Measurements from ENCODE around the gene XRN1.
"Not testable (repeated sequence)": the region's sequence is repeated elsewhere in the genome, so short reads cannot be mapped to it uniquely, and the experiment has no call there.

Gene XRN1

GRCh38 chr3:142355692-142356091 is 92.1 kb downstream of the XRN1 start:
- no peak overlapping the region for H3K27ac ChIP-seq (ENCODE audit: low read depth, low read length)
- no peaks in the 10 kb centered on the region for H3K27me3 ChIP-seq (ENCODE audit: control insufficient read depth, insufficient read depth, low read length)
- H3K36me3 ChIP-seq (ENCODE audit: control insufficient read depth, insufficient read depth, low read length) = peaks cover 27% of the 10 kb centered on the region
- no peak overlapping the region for H3K4me3 ChIP-seq (ENCODE audit: low read length)
- no peak overlapping the region for H3K9ac ChIP-seq (ENCODE audit: low read length)
- no peaks in the 10 kb centered on the region for H3K4me1 ChIP-seq (ENCODE audit: control insufficient read depth, insufficient read depth, low read length)

- no peak overlapping the region for H3K4me3 ChIP-seq (ENCODE audit: low read length)
- no peak overlapping the region for H3K9ac ChIP-seq (ENCODE audit: low read length)
- no peaks in the 10 kb centered on the region for H3K27me3 ChIP-seq (ENCODE audit: control insufficient read depth, insufficient read depth, low read length)
- peaks cover 27% of the 10 kb centered on the region for H3K36me3 ChIP-seq (ENCODE audit: control insufficient read depth, insufficient read depth, low read length)
- H3K27ac ChIP-seq (ENCODE audit: low read depth, low read length) = no peak overlapping the region
- H3K4me1 ChIP-seq (ENCODE audit: control insufficient read depth, insufficient read depth, low read length) = no peaks in the 10 kb centered on the region
Measured at GRCh38 chr3:142354076-142354475, 93.8 kb downstream of the XRN1 start.

GRCh38 chr3:142353571-142353970 is 94.3 kb downstream of the XRN1 start:
- no peaks in the 10 kb centered on the region for H3K27me3 ChIP-seq (ENCODE audit: control insufficient read depth, insufficient read depth, low read length)
- H3K9ac ChIP-seq (ENCODE audit: low read length) = no peak overlapping the region
- no peak overlapping the region for H3K27ac ChIP-seq (ENCODE audit: low read depth, low read length)
- no peaks in the 10 kb centered on the region for H3K4me1 ChIP-seq (ENCODE audit: control insufficient read depth, insufficient read depth, low read length)
- H3K4me3 ChIP-seq (ENCODE audit: low read length) = no peak overlapping the region
- H3K36me3 ChIP-seq (ENCODE audit: control insufficient read depth, insufficient read depth, low read length) = peaks cover 26% of the 10 kb centered on the region

GRCh38 chr3:142352698-142353097 is 95.1 kb downstream of the XRN1 start:
- H3K4me3 ChIP-seq (ENCODE audit: low read length); H3K27ac ChIP-seq (ENCODE audit: low read depth, low read length); H3K4me1 ChIP-seq (ENCODE audit: control insufficient read depth, insufficient read depth, low read length); H3K27me3 ChIP-seq (ENCODE audit: control insufficient read depth, insufficient read depth, low read length); H3K9ac ChIP-seq (ENCODE audit: low read length): not testable (repeated sequence)
- peaks cover 26% of the 10 kb centered on the region for H3K36me3 ChIP-seq (ENCODE audit: control insufficient read depth, insufficient read depth, low read length)

GRCh38 chr3:142348460-142348859 is 99.4 kb downstream of the XRN1 start:
- Histone ChIP-seq H3K27me3 (ENCODE audit: control insufficient read depth, insufficient read depth, low read length) (no peaks in the 10 kb centered on the region), H3K27ac (ENCODE audit: low read depth, low read length) (no peak overlapping the region), H3K9ac (ENCODE audit: low read length) (no peak overlapping the region), H3K4me1 (ENCODE audit: control insufficient read depth, insufficient read depth, low read length) (no peaks in the 10 kb centered on the region), H3K4me3 (ENCODE audit: low read length) (no peak overlapping the region), H3K36me3 (ENCODE audit: control insufficient read depth, insufficient read depth, low read length) (peaks cover 19% of the 10 kb centered on the region)

- Histone ChIP-seq H3K27ac (ENCODE audit: low read depth, low read length) (no peak overlapping the region), H3K4me1 (ENCODE audit: control insufficient read depth, insufficient read depth, low read length) (no peaks in the 10 kb centered on the region), H3K4me3 (ENCODE audit: low read length) (no peak overlapping the region), H3K9ac (ENCODE audit: low read length) (no peak overlapping the region), H3K27me3 (ENCODE audit: control insufficient read depth, insufficient read depth, low read length) (no peaks in the 10 kb centered on the region), H3K36me3 (ENCODE audit: control insufficient read depth, insufficient read depth, low read length) (peaks cover under 1% of the 10 kb centered on the region)
Measured at GRCh38 chr3:142337994-142338393, 109.8 kb downstream of the XRN1 start.

GRCh38 chr3:142332390-142332789 is 115.4 kb downstream of the XRN1 start:
- Histone ChIP-seq H3K4me1 (ENCODE audit: control insufficient read depth, insufficient read depth, low read length) (no peaks in the 10 kb centered on the region), H3K4me3 (ENCODE audit: low read length) (no peak overlapping the region), H3K27me3 (ENCODE audit: control insufficient read depth, insufficient read depth, low read length) (no peaks in the 10 kb centered on the region), H3K36me3 (ENCODE audit: control insufficient read depth, insufficient read depth, low read length) (peaks cover 10% of the 10 kb centered on the region), H3K9ac (ENCODE audit: low read length) (no peak overlapping the region), H3K27ac (ENCODE audit: low read depth, low read length) (no peak overlapping the region)

- not testable (repeated sequence) for H3K27me3 ChIP-seq (ENCODE audit: control insufficient read depth, insufficient read depth, low read length); H3K4me1 ChIP-seq (ENCODE audit: control insufficient read depth, insufficient read depth, low read length); H3K27ac ChIP-seq (ENCODE audit: low read depth, low read length); H3K36me3 ChIP-seq (ENCODE audit: control insufficient read depth, insufficient read depth, low read length); H3K9ac ChIP-seq (ENCODE audit: low read length); H3K4me3 ChIP-seq (ENCODE audit: low read length)
Measured at GRCh38 chr3:142324275-142324953, 123.4 kb downstream of the XRN1 start.

- no peaks in the 10 kb centered on the region for H3K27me3 ChIP-seq (ENCODE audit: control insufficient read depth, insufficient read depth, low read length)
- no peaks in the 10 kb centered on the region for H3K4me1 ChIP-seq (ENCODE audit: control insufficient read depth, insufficient read depth, low read length)
- no peaks in the 10 kb centered on the region for H3K36me3 ChIP-seq (ENCODE audit: control insufficient read depth, insufficient read depth, low read length)
- H3K27ac ChIP-seq (ENCODE audit: low read depth, low read length) = no peak overlapping the region
- no peak overlapping the region for H3K4me3 ChIP-seq (ENCODE audit: low read length)
- no peak overlapping the region for H3K9ac ChIP-seq (ENCODE audit: low read length)
Measured at GRCh38 chr3:142319912-142320311, 127.9 kb downstream of the XRN1 start.

GRCh38 chr3:142319094-142319493 is 128.7 kb downstream of the XRN1 start:
- H3K36me3 ChIP-seq (ENCODE audit: control insufficient read depth, insufficient read depth, low read length) = no peaks in the 10 kb centered on the region
- H3K4me3 ChIP-seq (ENCODE audit: low read length) = no peak overlapping the region
- no peak overlapping the region for H3K9ac ChIP-seq (ENCODE audit: low read length)
- no peak overlapping the region for H3K27ac ChIP-seq (ENCODE audit: low read depth, low read length)
- no peaks in the 10 kb centered on the region for H3K27me3 ChIP-seq (ENCODE audit: control insufficient read depth, insufficient read depth, low read length)
- no peaks in the 10 kb centered on the region for H3K4me1 ChIP-seq (ENCODE audit: control insufficient read depth, insufficient read depth, low read length)

GRCh38 chr3:142318331-142318730 is 129.5 kb downstream of the XRN1 start:
- no peak overlapping the region for H3K4me3 ChIP-seq (ENCODE audit: low read length)
- H3K27me3 ChIP-seq (ENCODE audit: control insufficient read depth, insufficient read depth, low read length) = no peaks in the 10 kb centered on the region
- no peak overlapping the region for H3K27ac ChIP-seq (ENCODE audit: low read depth, low read length)
- no peaks in the 10 kb centered on the region for H3K36me3 ChIP-seq (ENCODE audit: control insufficient read depth, insufficient read depth, low read length)
- H3K9ac ChIP-seq (ENCODE audit: low read length) = no peak overlapping the region
- H3K4me1 ChIP-seq (ENCODE audit: control insufficient read depth, insufficient read depth, low read length) = no peaks in the 10 kb centered on the region

- not testable (repeated sequence) for H3K27me3 ChIP-seq (ENCODE audit: control insufficient read depth, insufficient read depth, low read length); H3K4me3 ChIP-seq (ENCODE audit: low read length); H3K36me3 ChIP-seq (ENCODE audit: control insufficient read depth, insufficient read depth, low read length); H3K4me1 ChIP-seq (ENCODE audit: control insufficient read depth, insufficient read depth, low read length); H3K27ac ChIP-seq (ENCODE audit: low read depth, low read length); H3K9ac ChIP-seq (ENCODE audit: low read length)
Measured at GRCh38 chr3:142315978-142316388, 131.9 kb downstream of the XRN1 start.

GRCh38 chr3:142315083-142315482 is 132.8 kb downstream of the XRN1 start:
- H3K27me3 ChIP-seq (ENCODE audit: control insufficient read depth, insufficient read depth, low read length) = no peaks in the 10 kb centered on the region
- H3K4me1 ChIP-seq (ENCODE audit: control insufficient read depth, insufficient read depth, low read length) = no peaks in the 10 kb centered on the region
- H3K36me3 ChIP-seq (ENCODE audit: control insufficient read depth, insufficient read depth, low read length) = peaks cover 3% of the 10 kb centered on the region
- H3K9ac ChIP-seq (ENCODE audit: low read length) = no peak overlapping the region
- no peak overlapping the region for H3K27ac ChIP-seq (ENCODE audit: low read depth, low read length)
- no peak overlapping the region for H3K4me3 ChIP-seq (ENCODE audit: low read length)
